Body of pancreas (tissue), 4 donors: ENCODE measurements around the gene GPBP1. TPM values are rescaled to one million over a fixed set of nuclear protein-coding genes. Genes with fewer than 3 reads are reported as not detected.
"Not testable (repeated sequence)": the region's sequence is repeated elsewhere in the genome, so short reads cannot be mapped to it uniquely, and the experiment has no call there.

Source experiments
- ATAC-seq: fragments of 150-250 bp; one replicate; pipeline ENCODE4 v1.9.1; 2016
- DNase-seq, 4 donors: peaks; one replicate each; pipeline ENCODE4 v3.0.0-alpha.2; 2019
- H3K27ac ChIP-seq, 4 donors: fragments of 200-600 bp; sonication (generic); 1 replicate in 3 of 4; 2 replicates in 1 of 4; pipeline versions ENCODE4 v1.5.1 to v1.6.1; 2016 to 2019; ENCODE audit warnings: mild to moderate bottlenecking in 1 of 4, mixed read lengths in 1 of 4, moderate library complexity in 1 of 4
- H3K27me3 ChIP-seq, 2 donors: fragments of 200-600 bp; sonication (generic); one replicate each; pipeline ENCODE4 v1.6.0; 2016; ENCODE audit warnings: mild to moderate bottlenecking in 1 of 2
- H3K36me3 ChIP-seq, 2 donors: fragments of 200-600 bp; sonication (generic); replicated peaks in 1 of 2; 2 replicates each; pipeline ENCODE4 v1.5.1; 2016; ENCODE audit warnings: low read depth in 2 of 2; ENCODE audit not compliant: insufficient read depth in 1 of 2
- H3K4me1 ChIP-seq: fragments of 200-600 bp; sonication (generic); one replicate; pipeline ENCODE4 v1.6.0; 2016
- H3K4me3 ChIP-seq, 2 donors: fragments of 200-600 bp; sonication (generic); 1 replicate in 1 of 2; 2 replicates in 1 of 2; pipeline ENCODE4 v1.5.1; 2016 to 2019
- H3K9me3 ChIP-seq, 3 donors: fragments of 200-600 bp; sonication (generic); 1 replicate in 2 of 3; 2 replicates in 1 of 3; pipeline ENCODE4 v1.5.1; 2016
- POLR2A ChIP-seq, 3 donors: fragments of 450-650 bp; IDR thresholded peaks; one replicate each; pipeline ENCODE4 v1.6.1; 2016; ENCODE audit warnings: antibody characterized with exemption in 3 of 3, mild to moderate bottlenecking in 2 of 3
- WGBS, 2 donors: methylation state at CpG; one replicate each; pipeline ENCODE4 v1.1.5; 2017; 5-methylcytosine and 5-hydroxymethylcytosine counted together
- intact Hi-C: fragments of 100-400 bp; cut with DNase I; formaldehyde crosslinking; loops from one replicate; pipeline ENCODE4 v1.15.1; 2023
- total RNA-seq, 2 donors: library from RNA; depleted of rRNA; stranded (reverse); fragments of >200 nt; gene quantifications; one replicate each; pipeline ENCODE4 v1.1.0, GENCODE V29; 2016
- TF ChIP-seq, protein P1 (sequence below), 7 experiments: fragments of 450-650 bp in 4 of 7; fragments of 200-600 bp in 3 of 7; sonication (generic) in 3 of 7; IDR thresholded peaks; one replicate each; pipeline ENCODE4 v1.5.1; 2016 to 2019; ENCODE audit warnings: antibody characterized with exemption in 7 of 7

The GPBP1 gene
- total RNA-seq, 2 donors from 2014 or later: 53.2 to 67.2 TPM

- intact Hi-C loops: loop anchor here (10.0 kb wide), 1 partner anchor 470 kb away; no protein-coding TSS in a partner anchor
- TF ChIP-seq, protein P1, sequence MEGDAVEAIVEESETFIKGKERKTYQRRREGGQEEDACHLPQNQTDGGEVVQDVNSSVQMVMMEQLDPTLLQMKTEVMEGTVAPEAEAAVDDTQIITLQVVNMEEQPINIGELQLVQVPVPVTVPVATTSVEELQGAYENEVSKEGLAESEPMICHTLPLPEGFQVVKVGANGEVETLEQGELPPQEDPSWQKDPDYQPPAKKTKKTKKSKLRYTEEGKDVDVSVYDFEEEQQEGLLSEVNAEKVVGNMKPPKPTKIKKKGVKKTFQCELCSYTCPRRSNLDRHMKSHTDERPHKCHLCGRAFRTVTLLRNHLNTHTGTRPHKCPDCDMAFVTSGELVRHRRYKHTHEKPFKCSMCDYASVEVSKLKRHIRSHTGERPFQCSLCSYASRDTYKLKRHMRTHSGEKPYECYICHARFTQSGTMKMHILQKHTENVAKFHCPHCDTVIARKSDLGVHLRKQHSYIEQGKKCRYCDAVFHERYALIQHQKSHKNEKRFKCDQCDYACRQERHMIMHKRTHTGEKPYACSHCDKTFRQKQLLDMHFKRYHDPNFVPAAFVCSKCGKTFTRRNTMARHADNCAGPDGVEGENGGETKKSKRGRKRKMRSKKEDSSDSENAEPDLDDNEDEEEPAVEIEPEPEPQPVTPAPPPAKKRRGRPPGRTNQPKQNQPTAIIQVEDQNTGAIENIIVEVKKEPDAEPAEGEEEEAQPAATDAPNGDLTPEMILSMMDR (IDR thresholded peaks at IDR 0.05): no peak
- no peak for TF ChIP-seq POLR2A (IDR thresholded peaks at IDR 0.05)
- no peak for DNase-seq
- Histone ChIP-seq H3K4me1 (no peaks in the 10 kb centered on the region), H3K4me3 (no peak overlapping the region), H3K27me3 (no peaks in the 10 kb centered on the region), H3K36me3 (no peaks in the 10 kb centered on the region), H3K27ac (no peak overlapping the region), H3K9me3 (no peaks in the 10 kb centered on the region)
- no peak for ATAC-seq
- 51 to 59% methylated on average over 2 of the region's 2 CpGs for WGBS, 2 donors
Observed at GRCh38 chr5:57304931-57305330, 131.1 kb downstream of the GPBP1 start.

DNA sequence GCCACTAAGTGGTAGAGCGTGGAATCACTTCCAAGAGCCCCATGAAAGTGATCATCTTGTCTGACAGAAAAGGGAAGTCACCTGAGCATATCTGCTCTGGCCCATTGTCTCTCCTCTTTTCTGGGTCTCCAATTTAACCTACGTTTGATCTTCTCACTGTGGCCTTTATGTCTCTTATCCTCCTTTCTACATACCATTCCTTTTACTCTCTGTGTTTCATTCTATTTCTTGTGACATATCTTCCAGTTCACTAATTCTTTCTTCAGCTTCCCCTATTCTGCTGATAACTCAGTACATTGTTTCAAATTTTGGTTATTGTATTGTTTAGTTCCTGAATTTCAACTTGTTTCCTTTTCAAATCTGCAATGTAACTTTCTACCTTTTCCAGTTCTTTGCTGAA is 132.5 kb downstream of the GPBP1 start:
- Histone ChIP-seq H3K4me3 (no peak overlapping the region), H3K4me1 (peaks cover 6% of the 10 kb centered on the region), H3K27me3 (no peaks in the 10 kb centered on the region), H3K27ac (no peak overlapping the region), H3K36me3 (no peaks in the 10 kb centered on the region), H3K9me3 (no peaks in the 10 kb centered on the region)
- no peak for DNase-seq
- TF ChIP-seq, protein P1 (IDR thresholded peaks at IDR 0.05): no peak
- no peak for TF ChIP-seq POLR2A (IDR thresholded peaks at IDR 0.05)
- 92 to 97% methylated on average over 2 of the region's 2 CpGs for WGBS, 2 donors
- intact Hi-C loops: loop anchor here (10.0 kb wide), 1 partner anchor 468 kb away; no protein-coding TSS in a partner anchor
- ATAC-seq: no peak

DNA sequence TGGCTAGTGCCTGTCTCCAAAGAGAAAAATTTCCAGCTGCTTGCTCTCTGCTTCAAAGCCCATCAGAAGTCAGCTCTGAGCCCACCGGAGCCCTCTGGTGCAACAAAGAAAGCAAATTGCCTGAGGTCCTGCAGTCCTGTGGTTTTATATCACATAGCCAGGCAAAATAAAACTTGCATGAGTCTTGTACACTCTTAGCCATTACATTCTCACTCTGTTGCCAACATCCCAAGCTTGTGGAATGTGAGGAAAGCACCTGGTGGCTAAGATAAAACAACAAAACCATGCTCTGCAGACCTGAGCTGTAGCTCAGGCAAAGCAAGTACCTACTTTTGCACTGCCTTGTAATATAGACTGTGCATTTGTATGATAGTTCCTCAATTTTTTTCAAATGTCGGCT is 133.7 kb downstream of the GPBP1 start:
- H3K4me3 ChIP-seq: no peak overlapping the region
- H3K27ac ChIP-seq: no peak overlapping the region
- intact Hi-C loops: loop anchor here (10.0 kb wide), 1 partner anchor 467 kb away; no protein-coding TSS in a partner anchor
- H3K36me3 ChIP-seq: no peaks in the 10 kb centered on the region
- DNase-seq (no peak), ATAC-seq (no peak)
- H3K4me1 ChIP-seq: peaks cover 17% of the 10 kb centered on the region
- no peaks in the 10 kb centered on the region for H3K9me3 ChIP-seq
- TF ChIP-seq POLR2A (IDR thresholded peaks at IDR 0.05): no peak
- TF ChIP-seq, protein P1 (IDR thresholded peaks at IDR 0.05): no peak
- 93 to 100% methylated on average over 2 of the region's 2 CpGs for WGBS, 2 donors
- H3K27me3 ChIP-seq: no peaks in the 10 kb centered on the region

- DNase-seq, H3K27me3 ChIP-seq, H3K9me3 ChIP-seq, H3K27ac ChIP-seq, ATAC-seq, H3K4me3 ChIP-seq, H3K36me3 ChIP-seq: not testable (repeated sequence)
- intact Hi-C loops: loop anchor here (10.0 kb wide), 1 partner anchor 466 kb away; no protein-coding TSS in a partner anchor
- H3K4me1 ChIP-seq: peaks cover 17% of the 10 kb centered on the region
Observed at GRCh38 chr5:57309022-57309421, 135.2 kb downstream of the GPBP1 start.

DNA sequence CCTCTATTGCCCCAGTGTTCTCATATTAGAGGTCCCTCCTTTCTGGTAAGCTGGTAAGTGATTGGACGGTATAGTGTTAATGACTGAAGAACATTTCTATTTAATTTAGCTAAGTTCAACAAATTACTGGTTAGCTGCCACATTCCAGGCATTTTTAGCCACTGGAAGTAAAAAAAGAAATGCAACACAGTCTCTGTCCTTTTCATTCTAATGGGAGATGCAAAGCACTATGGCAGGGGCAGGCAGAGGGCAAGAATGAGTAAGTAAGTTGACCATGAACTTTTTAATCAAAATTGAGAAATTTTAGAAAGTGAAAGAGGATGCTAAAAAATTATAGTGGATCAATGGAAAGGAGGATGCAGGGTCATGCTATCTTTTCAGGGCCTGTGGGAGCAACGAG is 137.4 kb downstream of the GPBP1 start:
- Histone ChIP-seq H3K4me3 (no peak overlapping the region), H3K36me3 (no peaks in the 10 kb centered on the region), H3K27ac (no peak overlapping the region), H3K9me3 (no peaks in the 10 kb centered on the region), H3K27me3 (no peaks in the 10 kb centered on the region), H3K4me1 (peaks cover 17% of the 10 kb centered on the region)
- no peak for DNase-seq
- TF ChIP-seq POLR2A (IDR thresholded peaks at IDR 0.05): no peak
- TF ChIP-seq, protein P1 (IDR thresholded peaks at IDR 0.05): no peak
- WGBS, 2 donors: 58 to 63% methylated on average over 2 of the region's 2 CpGs
- no peak for ATAC-seq
- intact Hi-C loops: no loop called here
